ENCODE measurements around the gene PLXNA4.
A peak's percentile ranks its signal among the peaks of the same experiment; 100 is the strongest.

Gene PLXNA4

DNA sequence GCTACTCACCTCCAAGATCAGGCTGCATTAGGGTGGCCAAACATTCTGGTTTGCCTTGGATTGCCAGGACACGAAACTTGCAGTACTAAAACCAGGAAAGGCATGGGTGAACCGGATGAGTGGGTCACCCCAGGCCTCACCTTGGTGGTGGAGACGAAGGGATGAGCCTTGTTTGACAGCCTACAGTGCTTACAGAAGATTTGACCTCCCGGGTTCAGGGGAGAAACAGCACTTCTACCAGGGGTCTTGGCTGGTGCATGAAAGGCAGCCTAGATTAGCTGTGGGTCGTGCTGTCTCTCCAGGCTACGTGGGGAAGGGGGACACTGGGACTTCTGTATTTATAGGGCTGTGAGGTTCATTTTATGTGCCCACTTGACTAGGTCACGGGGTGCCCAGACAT lies 469.8 kb downstream of the PLXNA4 start:
- 73% methylated on average over 7 of the region's 7 CpGs for WGBS
- Histone ChIP-seq H2AK5ac (ENCODE audit: low read length, severe bottlenecking) (no peak overlapping the region), H3K4ac (ENCODE audit: low read depth in 1 of 2, low read length in 2 of 2) (no peak overlapping the region), H3K9me3 (ENCODE audit: control insufficient read depth, low read length) (no peaks in the 10 kb centered on the region), H3K79me1 (replicated peaks; ENCODE audit: low read length, poor library complexity, severe bottlenecking) (no peaks in the 10 kb centered on the region), H3K27ac (ENCODE audit: low read length, poor library complexity, severe bottlenecking) (no peak overlapping the region), H3K9ac (ENCODE audit: low read length) (no peak overlapping the region), H2BK120ac (ENCODE audit: low read depth, low read length) (no peak overlapping the region), H2BK5ac (ENCODE audit: low read depth, low read length, poor library complexity, severe bottlenecking) (no peak overlapping the region), H3K4me3 (ENCODE audit: insufficient read depth in 1 of 2, low read depth in 1 of 2, low read length in 2 of 2) (no peak overlapping the region), H3K4me1 (ENCODE audit: control insufficient read depth, insufficient read depth, low read depth, low read length) (no peaks in the 10 kb centered on the region), H2BK15ac (ENCODE audit: low read depth, poor library complexity, severe bottlenecking) (no peak overlapping the region), H3K14ac (ENCODE audit: low read length in 2 of 2) (no peak overlapping the region), H3K27me3 (ENCODE audit: control insufficient read depth in 1 of 2, insufficient read depth in 1 of 2, low read length in 2 of 2) (no peaks in the 10 kb centered on the region), H2BK12ac (ENCODE audit: low read length in 2 of 2) (no peak overlapping the region), H4K91ac (ENCODE audit: low read length) (no peak overlapping the region), H3K4me2 (ENCODE audit: low read length, poor library complexity, severe bottlenecking) (no peak overlapping the region), H3K36me3 (ENCODE audit: control insufficient read depth in 1 of 2, insufficient read depth in 2 of 2, low read depth in 1 of 2, low read length in 2 of 2) (no peaks in the 10 kb centered on the region), H4K8ac (ENCODE audit: low read length) (no peak overlapping the region), H3K23ac (ENCODE audit: low read length in 2 of 2) (no peak overlapping the region), H2AFZ (ENCODE audit: low read depth, low read length) (no peak overlapping the region), H3K18ac (ENCODE audit: low read depth in 1 of 2, low read length in 2 of 2) (no peak overlapping the region)
- DNase-seq, result no peak

DNA sequence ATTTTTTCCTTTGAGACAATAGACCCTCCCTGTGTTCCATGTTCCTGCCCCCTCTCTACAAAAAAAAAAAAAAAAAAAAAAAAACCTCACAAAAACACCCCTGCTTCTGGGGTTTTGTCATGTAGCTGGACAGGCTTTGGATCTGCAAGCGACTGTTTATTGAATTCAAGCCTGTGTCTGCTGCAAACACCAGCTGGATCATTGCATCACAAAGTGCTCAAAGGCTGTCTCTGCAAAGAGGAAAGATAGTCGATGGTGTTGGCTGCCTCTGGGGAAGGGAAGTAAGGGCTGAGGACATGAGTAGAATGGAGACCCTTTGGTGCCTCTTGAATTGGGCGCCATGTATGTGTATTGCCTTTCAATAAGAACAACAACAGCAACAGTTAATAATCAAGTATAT lies 471.2 kb downstream of the PLXNA4 start:
- H3K18ac ChIP-seq (ENCODE audit: low read depth in 1 of 2, low read length in 2 of 2), result no peak overlapping the region
- H3K9ac ChIP-seq (ENCODE audit: low read length), result no peak overlapping the region
- 82% methylated on average over 3 of the region's 3 CpGs for WGBS
- H3K27me3 ChIP-seq (ENCODE audit: control insufficient read depth in 1 of 2, insufficient read depth in 1 of 2, low read length in 2 of 2), result peaks cover 0 to 6% of the 10 kb centered on the region in 2 experiments
- no peaks in the 10 kb centered on the region for H3K79me1 ChIP-seq (replicated peaks; ENCODE audit: low read length, poor library complexity, severe bottlenecking)
- no peaks in the 10 kb centered on the region for H3K4me1 ChIP-seq (ENCODE audit: control insufficient read depth, insufficient read depth, low read depth, low read length)
- no peak overlapping the region for H2BK5ac ChIP-seq (ENCODE audit: low read depth, low read length, poor library complexity, severe bottlenecking)
- H3K14ac ChIP-seq (ENCODE audit: low read length in 2 of 2), result no peak overlapping the region
- peak; percentile 5 for DNase-seq
- no peak overlapping the region for H2BK12ac ChIP-seq (ENCODE audit: low read length in 2 of 2)
- H3K23ac ChIP-seq (ENCODE audit: low read length in 2 of 2), result no peak overlapping the region
- no peaks in the 10 kb centered on the region for H3K36me3 ChIP-seq (ENCODE audit: control insufficient read depth in 1 of 2, insufficient read depth in 2 of 2, low read depth in 1 of 2, low read length in 2 of 2)
- no peak overlapping the region for H3K4me2 ChIP-seq (ENCODE audit: low read length, poor library complexity, severe bottlenecking)
- H4K91ac ChIP-seq (ENCODE audit: low read length), result no peak overlapping the region
- H2AFZ ChIP-seq (ENCODE audit: low read depth, low read length), result no peak overlapping the region
- H2AK5ac ChIP-seq (ENCODE audit: low read length, severe bottlenecking), result no peak overlapping the region
- no peak overlapping the region for H3K27ac ChIP-seq (ENCODE audit: low read length, poor library complexity, severe bottlenecking)
- no peak overlapping the region for H3K4ac ChIP-seq (ENCODE audit: low read depth in 1 of 2, low read length in 2 of 2)
- no peak overlapping the region for H2BK15ac ChIP-seq (ENCODE audit: low read depth, poor library complexity, severe bottlenecking)
- no peak overlapping the region for H3K4me3 ChIP-seq (ENCODE audit: insufficient read depth in 1 of 2, low read depth in 1 of 2, low read length in 2 of 2)
- H4K8ac ChIP-seq (ENCODE audit: low read length), result peak overlapping the region; percentile 36
- H3K9me3 ChIP-seq (ENCODE audit: control insufficient read depth, low read length), result no peaks in the 10 kb centered on the region
- no peak overlapping the region for H2BK120ac ChIP-seq (ENCODE audit: low read depth, low read length)

DNA sequence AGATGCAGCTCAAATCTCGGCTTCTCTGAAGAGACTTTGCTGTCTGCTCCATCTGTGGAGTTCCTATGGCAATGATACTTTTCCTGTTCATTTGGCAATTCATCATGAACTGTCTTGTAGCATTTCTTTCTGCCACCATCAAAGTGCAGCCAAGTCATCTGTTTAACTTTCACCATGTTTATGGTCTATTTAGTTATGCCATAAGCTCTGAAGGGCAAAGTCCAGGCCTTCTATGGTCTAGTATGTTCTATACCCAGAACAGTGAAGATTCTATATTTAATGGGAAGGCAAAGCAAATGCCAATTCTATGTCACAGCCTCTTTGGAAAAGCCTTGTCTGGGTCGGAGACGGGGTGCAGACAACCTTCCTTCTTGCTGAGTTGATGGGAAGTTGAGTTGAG lies 472.6 kb downstream of the PLXNA4 start:
- H3K14ac ChIP-seq (ENCODE audit: low read length in 2 of 2), result no peak overlapping the region
- no peak overlapping the region for H3K4ac ChIP-seq (ENCODE audit: low read depth in 1 of 2, low read length in 2 of 2)
- no peak overlapping the region for H3K27ac ChIP-seq (ENCODE audit: low read length, poor library complexity, severe bottlenecking)
- H2AK5ac ChIP-seq (ENCODE audit: low read length, severe bottlenecking), result no peak overlapping the region
- H2AFZ ChIP-seq (ENCODE audit: low read depth, low read length), result no peak overlapping the region
- no peak overlapping the region for H3K18ac ChIP-seq (ENCODE audit: low read depth in 1 of 2, low read length in 2 of 2)
- H3K79me1 ChIP-seq (replicated peaks; ENCODE audit: low read length, poor library complexity, severe bottlenecking), result no peaks in the 10 kb centered on the region
- no peak overlapping the region for H2BK5ac ChIP-seq (ENCODE audit: low read depth, low read length, poor library complexity, severe bottlenecking)
- H3K36me3 ChIP-seq (ENCODE audit: control insufficient read depth in 1 of 2, insufficient read depth in 2 of 2, low read depth in 1 of 2, low read length in 2 of 2), result no peaks in the 10 kb centered on the region
- H3K9ac ChIP-seq (ENCODE audit: low read length), result no peak overlapping the region
- H3K9me3 ChIP-seq (ENCODE audit: control insufficient read depth, low read length), result no peaks in the 10 kb centered on the region
- H4K8ac ChIP-seq (ENCODE audit: low read length), result no peak overlapping the region
- WGBS, result 68% methylated on average over 3 of the region's 3 CpGs
- no peaks in the 10 kb centered on the region for H3K4me1 ChIP-seq (ENCODE audit: control insufficient read depth, insufficient read depth, low read depth, low read length)
- H2BK120ac ChIP-seq (ENCODE audit: low read depth, low read length), result no peak overlapping the region
- H3K4me2 ChIP-seq (ENCODE audit: low read length, poor library complexity, severe bottlenecking), result no peak overlapping the region
- no peak overlapping the region for H2BK12ac ChIP-seq (ENCODE audit: low read length in 2 of 2)
- no peak for DNase-seq
- H3K27me3 ChIP-seq (ENCODE audit: control insufficient read depth in 1 of 2, insufficient read depth in 1 of 2, low read length in 2 of 2), result peaks cover 0 to 6% of the 10 kb centered on the region in 2 experiments
- no peak overlapping the region for H4K91ac ChIP-seq (ENCODE audit: low read length)
- no peak overlapping the region for H3K23ac ChIP-seq (ENCODE audit: low read length in 2 of 2)
- no peak overlapping the region for H2BK15ac ChIP-seq (ENCODE audit: low read depth, poor library complexity, severe bottlenecking)
- H3K4me3 ChIP-seq (ENCODE audit: insufficient read depth in 1 of 2, low read depth in 1 of 2, low read length in 2 of 2), result no peak overlapping the region

DNA sequence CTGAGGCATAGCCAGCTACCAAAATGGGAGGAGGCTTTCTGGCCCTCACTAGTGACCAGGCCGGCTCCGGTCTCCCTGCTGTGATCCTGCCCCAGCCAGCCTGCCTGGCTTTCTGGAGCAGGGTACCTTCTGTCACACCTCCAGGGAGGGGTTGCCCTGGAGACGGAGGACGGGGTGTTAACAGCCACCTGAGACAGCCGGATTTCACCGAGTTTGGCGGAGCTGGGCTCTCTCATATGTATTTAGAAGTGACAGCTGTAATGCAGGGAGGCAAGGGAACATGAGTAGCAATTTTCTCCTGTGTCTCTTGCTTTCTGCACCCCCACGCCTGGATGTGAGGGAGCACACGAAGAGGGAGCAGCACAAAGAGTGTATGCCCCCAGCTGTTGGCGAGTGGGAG lies 473.3 kb downstream of the PLXNA4 start:
- 78% methylated on average over 9 of the region's 10 CpGs for WGBS

More for the DNA sequence above, 473.3 kb downstream of the PLXNA4 start:
- Histone ChIP-seq H3K4me2 (ENCODE audit: low read length, poor library complexity, severe bottlenecking) (no peak overlapping the region), H4K8ac (ENCODE audit: low read length) (no peak overlapping the region), H2BK5ac (ENCODE audit: low read depth, low read length, poor library complexity, severe bottlenecking) (no peak overlapping the region), H3K9ac (ENCODE audit: low read length) (no peak overlapping the region), H3K4me3 (ENCODE audit: insufficient read depth in 1 of 2, low read depth in 1 of 2, low read length in 2 of 2) (no peak overlapping the region), H3K27me3 (ENCODE audit: control insufficient read depth in 1 of 2, insufficient read depth in 1 of 2, low read length in 2 of 2) (peaks cover 0 to 12% of the 10 kb centered on the region in 2 experiments), H2BK15ac (ENCODE audit: low read depth, poor library complexity, severe bottlenecking) (no peak overlapping the region), H3K4ac (ENCODE audit: low read depth in 1 of 2, low read length in 2 of 2) (no peak overlapping the region), H3K27ac (ENCODE audit: low read length, poor library complexity, severe bottlenecking) (no peak overlapping the region), H3K23ac (ENCODE audit: low read length in 2 of 2) (no peak overlapping the region), H3K4me1 (ENCODE audit: control insufficient read depth, insufficient read depth, low read depth, low read length) (no peaks in the 10 kb centered on the region), H2BK120ac (ENCODE audit: low read depth, low read length) (no peak overlapping the region), H3K18ac (ENCODE audit: low read depth in 1 of 2, low read length in 2 of 2) (no peak overlapping the region), H2BK12ac (ENCODE audit: low read length in 2 of 2) (no peak overlapping the region), H3K79me1 (replicated peaks; ENCODE audit: low read length, poor library complexity, severe bottlenecking) (no peaks in the 10 kb centered on the region), H2AFZ (ENCODE audit: low read depth, low read length) (no peak overlapping the region), H4K91ac (ENCODE audit: low read length) (no peak overlapping the region), H2AK5ac (ENCODE audit: low read length, severe bottlenecking) (no peak overlapping the region), H3K14ac (ENCODE audit: low read length in 2 of 2) (no peak overlapping the region), H3K9me3 (ENCODE audit: control insufficient read depth, low read length) (no peaks in the 10 kb centered on the region), H3K36me3 (ENCODE audit: control insufficient read depth in 1 of 2, insufficient read depth in 2 of 2, low read depth in 1 of 2, low read length in 2 of 2) (no peaks in the 10 kb centered on the region)
- DNase-seq, result no peak
